GM12878 (cell line): Measurements from ENCODE around the gene UTP4. TPM values are rescaled to one million over a fixed set of nuclear protein-coding genes. Genes with fewer than 3 reads are reported as not detected.

Experiments
- ATAC-seq: fragments of 200-7000 bp; cut with Tn5 transposase; 3 replicates; pipeline ENCODE4 v1.9.1; 2020; ENCODE audit warnings: mild to moderate bottlenecking, moderate library complexity
- BruUV-seq: library from RNA; stranded (reverse); fragments of 400-500 nt; replicated peaks from 2 replicates; lab custom pipeline; 2021; lab: Mats Ljungman, UMichigan
- CTCF ChIA-PET: fragments of 300-600 bp; sonication (Branson Sonifier 250); formaldehyde crosslinking; extraction: SDS; loops from one replicate; lab custom pipeline; 2021; ENCODE audit warnings: inconsistent platforms; lab: Yijun Ruan, JAX
- POLR2A ChIA-PET: fragments of 350-600 bp; formaldehyde crosslinking; extraction: SDS; loops from one replicate; lab custom pipeline; 2021; ENCODE audit warnings: inconsistent platforms; lab: Charles Lee
- RAD21 ChIA-PET: fragments of 300-600 bp; sonication (Branson Sonifier 250); formaldehyde crosslinking; loops from one replicate; lab custom pipeline; 2023; ENCODE audit warnings: antibody characterized with exemption; ENCODE audit not compliant: unreplicated experiment; lab: Charles Lee
- SMC1A ChIA-PET: fragments of 300-600 bp; sonication (Branson Sonifier 250); formaldehyde crosslinking; loops from one replicate; lab custom pipeline; 2023; ENCODE audit not compliant: unreplicated experiment, uncharacterized antibody; lab: Charles Lee
- DNase-seq: peaks from one replicate; pipeline ENCODE4 v3.0.0-alpha.2; 2011; ENCODE audit warnings: low read depth, low spot score
- FAIRE-seq: peaks from 3 replicates; lab custom pipeline; 2011; peaks lifted over from hg19 to GRCh38; lab: Jason Lieb, UNC
- H2AFZ ChIP-seq: 2 replicates; pipeline ENCODE4 v1.6.0; 2011; ENCODE audit warnings: low read depth, low read length, control low read depth; ENCODE audit not compliant: control insufficient read depth
- H3K27ac ChIP-seq: 2 replicates; pipeline ENCODE4 v1.5.1; 2011; ENCODE audit warnings: control low read depth; ENCODE audit not compliant: control insufficient read depth, insufficient read depth
- H3K27me3 ChIP-seq, 2 experiments: replicated peaks in 1 of 2; 2 replicates each; pipeline versions ENCODE4 v1.6.0 to v1.6.1; 2011; ENCODE audit warnings: low read length in 1 of 2; ENCODE audit not compliant: control insufficient read depth in 2 of 2, insufficient read depth in 2 of 2
- H3K36me3 ChIP-seq, 2 experiments: 2 replicates each; pipeline ENCODE4 v1.5.1; 2011; ENCODE audit warnings: low read length in 1 of 2; ENCODE audit not compliant: control insufficient read depth in 2 of 2, insufficient read depth in 2 of 2
- H3K4me1 ChIP-seq: 2 replicates; pipeline ENCODE4 v1.6.1; 2011; ENCODE audit warnings: mild to moderate bottlenecking, low read length, moderate library complexity, mixed read lengths; ENCODE audit not compliant: control insufficient read depth, insufficient read depth
- H3K4me2 ChIP-seq: 2 replicates; pipeline ENCODE4 v1.6.0; 2011; ENCODE audit warnings: control low read depth; ENCODE audit not compliant: control insufficient read depth, insufficient read depth
- H3K4me3 ChIP-seq: fragments of 200-600 bp; sonication (generic); 2 replicates; pipeline ENCODE4 v1.5.1; 2016
- H3K79me2 ChIP-seq: 2 replicates; pipeline ENCODE4 v1.6.0; 2011; ENCODE audit warnings: low read length; ENCODE audit not compliant: control insufficient read depth, insufficient read depth
- H3K9ac ChIP-seq: 2 replicates; pipeline ENCODE4 v1.8.0; 2011; ENCODE audit warnings: low read length, control low read depth, mixed read lengths; ENCODE audit not compliant: control insufficient read depth, insufficient read depth
- H3K9me3 ChIP-seq: replicated peaks from 3 replicates; pipeline ENCODE4 v1.5.1; 2011; ENCODE audit warnings: mild to moderate bottlenecking, low read length; ENCODE audit not compliant: control insufficient read depth, insufficient read depth
- H4K20me1 ChIP-seq: 2 replicates; pipeline ENCODE4 v1.6.0; 2011; ENCODE audit not compliant: control insufficient read depth, insufficient read depth
- BRCA1 ChIP-seq: IDR thresholded peaks from 2 replicates; pipeline ENCODE4 v1.6.1; 2011; ENCODE audit warnings: low read depth, low read length, improper control_type of control experiment
- ESRRA ChIP-seq: IDR thresholded peaks from 2 replicates; pipeline ENCODE4 v1.6.1; 2012; ENCODE audit warnings: mild to moderate bottlenecking, low read length, improper control_type of control experiment
- ETV6 ChIP-seq, 2 experiments: fragments of 450-650 bp in 1 of 2; IDR thresholded peaks in 1 of 2; conservative IDR thresholded peaks in 1 of 2; 2 replicates each; pipeline ENCODE4 v1.6.1; 2014; ENCODE audit warnings: antibody characterized with exemption in 1 of 2, borderline replicate concordance in 1 of 2, low read depth in 1 of 2, mild to moderate bottlenecking in 1 of 2, moderate library complexity in 1 of 2
- IRF4 ChIP-seq: IDR thresholded peaks from 2 replicates; pipeline ENCODE4 v1.6.1; 2011; ENCODE audit warnings: low read depth, low read length
- MEF2A ChIP-seq: IDR thresholded peaks from 2 replicates; pipeline ENCODE4 v1.6.1; 2011; ENCODE audit warnings: low read depth, mild to moderate bottlenecking, low read length, moderate library complexity; ENCODE audit not compliant: insufficient read depth
- MXI1 ChIP-seq: fragments of 150-350 bp; IDR thresholded peaks from 2 replicates; pipeline ENCODE4 v1.6.1; 2011; ENCODE audit warnings: low read depth, mild to moderate bottlenecking, inconsistent platforms, low read length, improper control_type of control experiment
- MYC ChIP-seq: IDR thresholded peaks from 2 replicates; pipeline ENCODE4 v1.6.1; 2011; ENCODE audit warnings: mild to moderate bottlenecking, low read length, moderate library complexity, inconsistent platforms; ENCODE audit not compliant: insufficient read depth, insufficient replicate concordance, insufficient read length, severe bottlenecking
- NFIC ChIP-seq: IDR thresholded peaks from 2 replicates; pipeline ENCODE4 v1.6.1; 2012; ENCODE audit warnings: low read depth, mild to moderate bottlenecking, inconsistent platforms, low read length, moderate library complexity
- NFYA ChIP-seq: IDR thresholded peaks from 2 replicates; pipeline ENCODE4 v1.6.1; 2011; ENCODE audit warnings: low read depth, mild to moderate bottlenecking, low read length, improper control_type of control experiment, borderline replicate concordance
- POLR2A ChIP-seq: IDR thresholded peaks from 2 replicates; pipeline ENCODE4 v1.6.1; 2011; ENCODE audit warnings: low read depth, mild to moderate bottlenecking, low read length
- POLR2AphosphoS5 ChIP-seq: IDR thresholded peaks from 2 replicates; pipeline ENCODE4 v1.6.1; 2011; ENCODE audit warnings: mild to moderate bottlenecking, low read length, inconsistent platforms
- RCOR1 ChIP-seq: conservative IDR thresholded peaks from 2 replicates; pipeline ENCODE4 v1.6.1; 2012; ENCODE audit warnings: low read depth, low read length, improper control_type of control experiment
- STAT3 ChIP-seq: IDR thresholded peaks from 2 replicates; pipeline ENCODE4 v1.6.1; 2011; ENCODE audit warnings: low read depth, low read length, improper control_type of control experiment
- YBX1 ChIP-seq: fragments of 450-650 bp; IDR thresholded peaks from 2 replicates; pipeline ENCODE4 v1.6.1; 2016; ENCODE audit warnings: antibody characterized with exemption
- ZBTB11 ChIP-seq: fragments of 450-650 bp; formaldehyde crosslinking; IDR thresholded peaks from 2 replicates; pipeline ENCODE4 v1.5.0; 2022; ENCODE audit warnings: mild to moderate bottlenecking, missing genetic modification characterization
- ZZZ3 ChIP-seq: IDR thresholded peaks from 2 replicates; pipeline ENCODE4 v1.6.1; 2011; ENCODE audit warnings: low read depth; ENCODE audit not compliant: control insufficient read depth, insufficient read length
- WGBS: methylation state at CpG from one replicate; pipeline ENCODE4 v1.1.6; 2016; ENCODE audit warnings: low lambda C conversion rate; ENCODE audit not compliant: insufficient replicate concordance, insufficient coverage; ENCODE audit errors: missing lambda C conversion rate; 5-methylcytosine and 5-hydroxymethylcytosine counted together
- in situ Hi-C: fragments of 300-500 bp; cut with MboI; formaldehyde crosslinking; loops from 9 replicates; pipeline ENCODE4 v1.14.3; 2018; ENCODE audit warnings: mixed read lengths
- intact Hi-C: fragments of 100-400 bp; cut with micrococcal nuclease; formaldehyde crosslinking; loops from one replicate; pipeline ENCODE4 v1.14.2; 2022; ENCODE audit not compliant: unreplicated experiment
- polyA plus RNA-seq, 11 experiments: library from polyadenylated mRNA; depleted of rRNA in 4 of 11; unstranded in 6 of 11; stranded (reverse) in 5 of 11; fragments of >200 nt; fragmentation: Nextera tagmentation in 4 of 11; fragmentation: Illumina TruSeq in 1 of 11; extraction: Ambion mirVana in 4 of 11; extraction: Trizol in 1 of 11; gene quantifications; 1 replicate in 1 of 11; 2 replicates in 10 of 11; pipeline versions ENCODE4 v1.2.1 to v1.2.3, GENCODE V29; 2011 to 2016; ENCODE audit warnings: inconsistent platforms in 2 of 11, missing spikeins in 2 of 11, low read depth in 1 of 11
- total RNA-seq, 4 experiments: library from RNA; depleted of rRNA in 3 of 4; stranded (reverse); fragments of >200 nt in 3 of 4; fragmentation: Illumina TruSeq in 1 of 4; extraction: Trizol in 1 of 4; gene quantifications; 2 replicates each; pipeline versions ENCODE4 v1.2.1 to v1.2.3, GENCODE V29; 2013 to 2021
- TF ChIP-seq, protein P1 (sequence below): fragments of 450-650 bp; IDR thresholded peaks from 2 replicates; pipeline ENCODE4 v1.6.1; 2017; ENCODE audit warnings: mild to moderate bottlenecking, moderate library complexity

The UTP4 gene
- total and polyA plus RNA-seq, 10 of the 15 experiments (the other 5 are each of a cell fraction or from before 2014, with no cell fraction given): 32.5 to 131 (median 84.0) TPM

DNA sequence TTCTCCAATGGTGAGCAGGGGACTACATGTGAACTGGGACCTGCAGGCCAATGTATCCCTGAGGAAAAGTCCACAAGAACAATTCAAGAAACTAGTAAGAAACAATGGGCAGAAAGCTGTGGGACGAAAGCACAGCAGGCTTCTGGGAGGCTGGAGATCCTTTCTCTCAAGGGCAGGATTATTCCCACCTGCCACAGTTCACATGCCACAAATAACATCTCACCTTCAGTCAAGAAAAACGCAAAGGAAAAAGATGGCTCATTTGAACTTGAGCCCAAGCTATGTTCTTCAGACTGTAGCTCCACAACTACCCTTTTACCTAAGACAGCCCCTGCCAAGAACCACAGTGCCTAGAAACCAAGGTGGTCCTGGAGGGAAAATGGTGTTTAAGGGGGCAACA is 14.0 kb upstream of the UTP4 start (continued):
- TF ChIP-seq ZZZ3 (no peak), NFIC (no peak)

- H4K20me1 ChIP-seq: no peaks in the 10 kb centered on the region
- ATAC-seq: no peak
- no peak overlapping the region for H3K4me2 ChIP-seq
- peaks cover 2% of the 10 kb centered on the region for H3K79me2 ChIP-seq
- H3K4me3 ChIP-seq: no peak overlapping the region
- no TSS peak for BruUV-seq
- ChIA-PET CTCF (interaction anchor here (0.9 to 1.4 kb wide), 5 partner anchors 31 to 275 kb away, joined by 3 to 6 read pairs (median 3); partner anchors contain the start of gene TANGO6), RAD21 (interaction anchor here (1.3 kb wide), 1 partner anchor 272 kb away, joined by 4 read pairs; no protein-coding TSS in a partner anchor), POLR2A (no interaction called here), SMC1A (no interaction called here)
- 100% methylated on average over 2 of the region's 2 CpGs for WGBS
- H3K27me3 ChIP-seq: no peaks in the 10 kb centered on the region
- no peak for FAIRE-seq
- TF ChIP-seq YBX1 (no peak), BRCA1 (no peak), MYC (no peak), MXI1 (no peak), MEF2A (no peak), POLR2AphosphoS5 (no peak), STAT3 (no peak), RCOR1 (no peak), ETV6 (conservative IDR thresholded peaks at IDR 0.05 in 1 of 2, IDR thresholded peaks at IDR 0.05 in 1 of 2; ENCODE audit: borderline replicate concordance in 1 of 2, low read depth in 1 of 2) (no peak), ESRRA (no peak), ZBTB11 (no peak), NFYA (no peak), IRF4 (no peak), POLR2A (no peak)
- TF ChIP-seq, protein P1, sequence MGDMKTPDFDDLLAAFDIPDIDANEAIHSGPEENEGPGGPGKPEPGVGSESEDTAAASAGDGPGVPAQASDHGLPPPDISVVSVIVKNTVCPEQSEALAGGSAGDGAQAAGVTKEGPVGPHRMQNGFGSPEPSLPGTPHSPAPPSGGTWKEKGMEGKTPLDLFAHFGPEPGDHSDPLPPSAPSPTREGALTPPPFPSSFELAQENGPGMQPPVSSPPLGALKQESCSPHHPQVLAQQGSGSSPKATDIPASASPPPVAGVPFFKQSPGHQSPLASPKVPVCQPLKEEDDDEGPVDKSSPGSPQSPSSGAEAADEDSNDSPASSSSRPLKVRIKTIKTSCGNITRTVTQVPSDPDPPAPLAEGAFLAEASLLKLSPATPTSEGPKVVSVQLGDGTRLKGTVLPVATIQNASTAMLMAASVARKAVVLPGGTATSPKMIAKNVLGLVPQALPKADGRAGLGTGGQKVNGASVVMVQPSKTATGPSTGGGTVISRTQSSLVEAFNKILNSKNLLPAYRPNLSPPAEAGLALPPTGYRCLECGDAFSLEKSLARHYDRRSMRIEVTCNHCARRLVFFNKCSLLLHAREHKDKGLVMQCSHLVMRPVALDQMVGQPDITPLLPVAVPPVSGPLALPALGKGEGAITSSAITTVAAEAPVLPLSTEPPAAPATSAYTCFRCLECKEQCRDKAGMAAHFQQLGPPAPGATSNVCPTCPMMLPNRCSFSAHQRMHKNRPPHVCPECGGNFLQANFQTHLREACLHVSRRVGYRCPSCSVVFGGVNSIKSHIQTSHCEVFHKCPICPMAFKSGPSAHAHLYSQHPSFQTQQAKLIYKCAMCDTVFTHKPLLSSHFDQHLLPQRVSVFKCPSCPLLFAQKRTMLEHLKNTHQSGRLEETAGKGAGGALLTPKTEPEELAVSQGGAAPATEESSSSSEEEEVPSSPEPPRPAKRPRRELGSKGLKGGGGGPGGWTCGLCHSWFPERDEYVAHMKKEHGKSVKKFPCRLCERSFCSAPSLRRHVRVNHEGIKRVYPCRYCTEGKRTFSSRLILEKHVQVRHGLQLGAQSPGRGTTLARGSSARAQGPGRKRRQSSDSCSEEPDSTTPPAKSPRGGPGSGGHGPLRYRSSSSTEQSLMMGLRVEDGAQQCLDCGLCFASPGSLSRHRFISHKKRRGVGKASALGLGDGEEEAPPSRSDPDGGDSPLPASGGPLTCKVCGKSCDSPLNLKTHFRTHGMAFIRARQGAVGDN: no peak
- H2AFZ ChIP-seq: no peak overlapping the region
- in situ Hi-C loops: no loop called here
- intact Hi-C loops: no loop called here
- H3K9me3 ChIP-seq: no peaks in the 10 kb centered on the region
- no peak overlapping the region for H3K9ac ChIP-seq
- no peak overlapping the region for H3K27ac ChIP-seq
- H3K4me1 ChIP-seq: no peaks in the 10 kb centered on the region
- no peak for DNase-seq
- H3K36me3 ChIP-seq: peaks cover 19 to 20% of the 10 kb centered on the region in 2 experiments
These were observed 13.5 kb upstream of the UTP4 start for GRCh38 chr16:69118994-69119393.
